GM12891 (cell line): ENCODE results near the gene CABP2.

Source experiments
- POLR2A ChIP-seq: IDR thresholded peaks from 2 replicates; pipeline ENCODE4 v1.6.1; 2011; ENCODE audit warnings: low read depth, low read length, control low read depth
- SPI1 ChIP-seq: IDR thresholded peaks from 2 replicates; pipeline ENCODE4 v1.6.1; 2011; ENCODE audit warnings: low read depth, low read length, control low read depth

GRCh38 chr11:67551127-67551526, 27.9 kb upstream of the CABP2 start:
- no peak for TF ChIP-seq POLR2A
- TF ChIP-seq SPI1, result no peak
